COLO668 (cell line): Measurements from ENCODE around the gene NADK2.

Experiments
- DNase-seq: peaks from one replicate; lab custom pipeline; 2025; ENCODE audit not compliant: unreplicated experiment; lab: John Stamatoyannopoulos, UW

The NADK2 gene

GRCh38 chr5:36168737-36169136 is 73.0 kb downstream of the NADK2 start:
- DNase-seq, result no peak

- DNase-seq, result no peak
These were observed 77.3 kb downstream of the NADK2 start for GRCh38 chr5:36164461-36164860.

GRCh38 chr5:36162810-36163486 is 78.8 kb downstream of the NADK2 start:
- no peak for DNase-seq

- no peak for DNase-seq
These were observed 80.4 kb downstream of the NADK2 start for GRCh38 chr5:36161361-36161760.

- no peak for DNase-seq
These were observed 81.1 kb downstream of the NADK2 start for GRCh38 chr5:36160617-36161016.

GRCh38 chr5:36158144-36158543 is 83.6 kb downstream of the NADK2 start:
- no peak for DNase-seq

- DNase-seq, result no peak
These were observed 85.1 kb downstream of the NADK2 start for GRCh38 chr5:36156619-36157018.

GRCh38 chr5:36156121-36156601 is 85.6 kb downstream of the NADK2 start:
- no peak for DNase-seq

- no peak for DNase-seq
These were observed 86.4 kb downstream of the NADK2 start for GRCh38 chr5:36155291-36155690.

GRCh38 chr5:36153726-36154125 is 88.0 kb downstream of the NADK2 start:
- DNase-seq, result no peak

GRCh38 chr5:36153298-36153677 is 88.4 kb downstream of the NADK2 start:
- DNase-seq, result no peak

GRCh38 chr5:36152324-36153297 is 89.1 kb downstream of the NADK2 start:
- DNase-seq, result no peak

GRCh38 chr5:36151434-36152323 is 90.0 kb downstream of the NADK2 start, which contains the start of the genes LMBRD2 and SKP2:
TSS of gene LMBRD2 (minus strand) at chr5:36151887. CDS start at chr5:36143349, 8,538 bp downstream.
TSS of gene SKP2 (plus strand) at chr5:36152111. CDS start at chr5:36152263, 152 bp downstream.
- peak; percentile 99 for DNase-seq

- DNase-seq, result peak; percentile 57
These were observed 90.9 kb downstream of the NADK2 start for GRCh38 chr5:36150676-36151433.

- DNase-seq, result no peak
These were observed 94.0 kb downstream of the NADK2 start for GRCh38 chr5:36147681-36148080.

- no peak for DNase-seq
These were observed 95.3 kb downstream of the NADK2 start for GRCh38 chr5:36146390-36146789.

GRCh38 chr5:36145311-36145710 is 96.4 kb downstream of the NADK2 start:
- no peak for DNase-seq
